HEK293 (cell line): Measurements from ENCODE around the gene ZNF438.

Source experiments
- CTCF ChIA-PET: fragments of 350-600 bp; formaldehyde crosslinking; extraction: SDS; loops from one replicate; lab custom pipeline; 2021; ENCODE audit warnings: antibody characterized with exemption; lab: Yijun Ruan, JAX
- POLR2A ChIA-PET: fragments of 300-600 bp; formaldehyde crosslinking; extraction: SDS; loops from one replicate; lab custom pipeline; 2020; ENCODE audit warnings: antibody characterized with exemption, inconsistent platforms; lab: Yijun Ruan, JAX
- H3K27ac ChIP-seq: fragments of 200-500 bp; sonication (Bioruptor generic); 2 replicates; pipeline ENCODE4 v1.5.1; 2014; ENCODE audit warnings: low read depth, low read length, control low read depth, inconsistent platforms; ENCODE audit errors: extremely low read depth
- H3K36me3 ChIP-seq, 2 experiments: fragments of 200-500 bp in 1 of 2; sonication (Bioruptor generic) in 1 of 2; 1 replicate in 1 of 2; 2 replicates in 1 of 2; pipeline ENCODE4 v1.5.1; 2014 to 2017; ENCODE audit warnings: inconsistent platforms in 2 of 2, low read length in 2 of 2; ENCODE audit not compliant: control insufficient read depth in 2 of 2, insufficient read depth in 1 of 2
- H3K4me1 ChIP-seq: fragments of 200-500 bp; sonication (Bioruptor generic); 2 replicates; pipeline ENCODE4 v1.5.1; 2014; ENCODE audit warnings: mild to moderate bottlenecking, low read length, inconsistent platforms; ENCODE audit not compliant: control insufficient read depth, insufficient read depth
- H3K4me3 ChIP-seq: 2 replicates; pipeline ENCODE4 v1.5.1; 2011; ENCODE audit warnings: low read depth, mild to moderate bottlenecking, control low read depth, low read length, moderate library complexity
- H3K9me3 ChIP-seq: fragments of 200-500 bp; sonication (Bioruptor generic); 2 replicates; pipeline ENCODE4 v1.5.1; 2014; ENCODE audit warnings: low read depth, low read length, inconsistent platforms; ENCODE audit not compliant: control insufficient read depth, insufficient read depth
- BCL11B ChIP-seq: fragments of 450-650 bp; formaldehyde crosslinking; IDR thresholded peaks from 2 replicates; pipeline ENCODE4 v1.5.1; 2016; ENCODE audit warnings: low read depth, missing biosample characterization, missing genetic modification characterization
- EGR2 ChIP-seq: fragments of 450-650 bp; formaldehyde crosslinking; IDR thresholded peaks from 2 replicates; pipeline ENCODE4 v1.5.1; 2016; ENCODE audit warnings: low read depth, missing biosample characterization, missing genetic modification characterization
- GLI2 ChIP-seq: fragments of 450-650 bp; formaldehyde crosslinking; IDR thresholded peaks from 2 replicates; pipeline ENCODE4; 2017; ENCODE audit warnings: missing biosample characterization, missing genetic modification characterization, low read depth, borderline replicate concordance
- GLIS2 ChIP-seq: fragments of 450-650 bp; formaldehyde crosslinking; IDR thresholded peaks from 2 replicates; pipeline ENCODE4 v1.5.1; 2016; ENCODE audit warnings: missing biosample characterization, missing genetic modification characterization
- KLF1 ChIP-seq: fragments of 450-650 bp; formaldehyde crosslinking; IDR thresholded peaks from 2 replicates; pipeline ENCODE4 v1.5.1; 2016; ENCODE audit warnings: missing biosample characterization, missing genetic modification characterization
- KLF16 ChIP-seq: fragments of 450-650 bp; formaldehyde crosslinking; IDR thresholded peaks from 2 replicates; pipeline ENCODE4 v1.5.1; 2017; ENCODE audit warnings: missing biosample characterization, missing genetic modification characterization
- MYNN ChIP-seq: fragments of 450-650 bp; formaldehyde crosslinking; IDR thresholded peaks from 2 replicates; pipeline ENCODE4 v1.5.1; 2016; ENCODE audit warnings: missing biosample characterization, missing genetic modification characterization, borderline replicate concordance
- SCRT2 ChIP-seq: fragments of 450-650 bp; formaldehyde crosslinking; IDR thresholded peaks from 2 replicates; pipeline ENCODE4 v1.5.1; 2016; ENCODE audit warnings: missing biosample characterization, missing genetic modification characterization
- TSHZ1 ChIP-seq: fragments of 450-650 bp; formaldehyde crosslinking; IDR thresholded peaks from 2 replicates; pipeline ENCODE4 v1.5.1; 2016; ENCODE audit warnings: missing biosample characterization, missing genetic modification characterization, borderline replicate concordance
- WT1 ChIP-seq: fragments of 450-650 bp; formaldehyde crosslinking; IDR thresholded peaks from 2 replicates; pipeline ENCODE4 v1.5.1; 2016; ENCODE audit warnings: missing biosample characterization, missing genetic modification characterization
- ZBTB10 ChIP-seq: fragments of 450-650 bp; formaldehyde crosslinking; IDR thresholded peaks from 2 replicates; pipeline ENCODE4 v1.5.1; 2016; ENCODE audit warnings: missing biosample characterization, missing genetic modification characterization
- ZBTB21 ChIP-seq: fragments of 450-650 bp; formaldehyde crosslinking; IDR thresholded peaks from 2 replicates; pipeline ENCODE4 v1.5.1; 2017; ENCODE audit warnings: missing biosample characterization, missing genetic modification characterization
- ZBTB48 ChIP-seq: fragments of 450-650 bp; formaldehyde crosslinking; IDR thresholded peaks from 2 replicates; pipeline ENCODE4 v1.5.1; 2016; ENCODE audit warnings: missing biosample characterization, missing genetic modification characterization
- ZFP41 ChIP-seq: fragments of 450-650 bp; formaldehyde crosslinking; IDR thresholded peaks from 2 replicates; pipeline ENCODE4 v1.5.1; 2016; ENCODE audit warnings: missing biosample characterization, missing genetic modification characterization, borderline replicate concordance
- ZNF140 ChIP-seq: fragments of 450-650 bp; formaldehyde crosslinking; IDR thresholded peaks from 2 replicates; pipeline ENCODE4 v1.5.1; 2016; ENCODE audit warnings: missing biosample characterization, missing genetic modification characterization
- ZNF24 ChIP-seq: fragments of 450-650 bp; formaldehyde crosslinking; IDR thresholded peaks from 2 replicates; pipeline ENCODE4 v1.5.1; 2016; ENCODE audit warnings: missing biosample characterization, missing genetic modification characterization
- ZNF426 ChIP-seq: fragments of 450-650 bp; formaldehyde crosslinking; IDR thresholded peaks from 2 replicates; pipeline ENCODE4 v1.5.1; 2017; ENCODE audit warnings: missing biosample characterization, missing genetic modification characterization, mild to moderate bottlenecking, inconsistent platforms, moderate library complexity
- ZNF521 ChIP-seq: fragments of 450-650 bp; formaldehyde crosslinking; IDR thresholded peaks from 2 replicates; pipeline ENCODE4 v1.5.1; 2017; ENCODE audit warnings: missing biosample characterization, mild to moderate bottlenecking, missing genetic modification characterization
- ZNF677 ChIP-seq: fragments of 450-650 bp; IDR thresholded peaks from 2 replicates; pipeline ENCODE4 v1.5.0; 2018; ENCODE audit warnings: missing biosample characterization, mild to moderate bottlenecking, missing genetic modification characterization, moderate library complexity
- ZNF707 ChIP-seq: fragments of 450-650 bp; formaldehyde crosslinking; IDR thresholded peaks from 2 replicates; pipeline ENCODE4 v1.5.1; 2016; ENCODE audit warnings: missing biosample characterization, missing genetic modification characterization
- ZNF768 ChIP-seq: fragments of 450-650 bp; formaldehyde crosslinking; IDR thresholded peaks from 2 replicates; pipeline ENCODE4 v1.5.1; 2018; ENCODE audit warnings: missing biosample characterization, mild to moderate bottlenecking, missing genetic modification characterization
- ZNF776 ChIP-seq: fragments of 450-650 bp; formaldehyde crosslinking; IDR thresholded peaks from 2 replicates; pipeline ENCODE4 v1.5.0; 2017; ENCODE audit warnings: missing biosample characterization, missing genetic modification characterization, borderline replicate concordance
- ZNF791 ChIP-seq: fragments of 450-650 bp; formaldehyde crosslinking; IDR thresholded peaks from 2 replicates; pipeline ENCODE4 v1.5.1; 2016; ENCODE audit warnings: missing biosample characterization, missing genetic modification characterization
- ZSCAN23 ChIP-seq: fragments of 450-650 bp; formaldehyde crosslinking; IDR thresholded peaks from 2 replicates; pipeline ENCODE4 v1.5.1; 2016; ENCODE audit warnings: missing biosample characterization, missing genetic modification characterization
- TF ChIP-seq, protein P1 (sequence below): fragments of 450-650 bp; formaldehyde crosslinking; IDR thresholded peaks from 2 replicates; pipeline ENCODE4 v1.5.1; 2016; ENCODE audit warnings: missing biosample characterization, missing genetic modification characterization

ZNF438 gene

GRCh38 chr10:30828164-30828563, 203.5 kb downstream of the ZNF438 start (continued):
- TF ChIP-seq ZBTB10 (no peak), ZNF426 (tag by site-specific recombination) (no peak), KLF16 (tag by site-specific recombination) (no peak), ZNF776 (tag by site-specific recombination) (no peak), ZNF24 (tag by site-specific recombination) (no peak), ZSCAN23 (tag by site-specific recombination) (no peak), EGR2 (tag by site-specific recombination) (no peak)

- POLR2A ChIA-PET, result no interaction called here
- Histone ChIP-seq H3K9me3 (no peaks in the 10 kb centered on the region), H3K4me3 (no peak overlapping the region)
- TF ChIP-seq KLF1, result no peak
- no peak for TF ChIP-seq ZNF521
- no peak for TF ChIP-seq WT1
- no peak for TF ChIP-seq ZBTB21 (tag by site-specific recombination)
- no peak for TF ChIP-seq GLIS2
- TF ChIP-seq, all 188 proteins: peak for 0
- CTCF ChIA-PET, result no interaction called here
- Histone ChIP-seq H3K27ac (no peak overlapping the region), H3K36me3 (no peaks in the 10 kb centered on the region), H3K4me1 (no peaks in the 10 kb centered on the region)
Measured at GRCh38 chr10:30827531-30828120, 204.0 kb downstream of the ZNF438 start.

- ChIA-PET CTCF (interaction anchor here (0.5 to 0.6 kb wide), 2 partner anchors 349 to 611 kb away, joined by 4 read pairs; no protein-coding TSS in a partner anchor), POLR2A (no interaction called here)
- Histone ChIP-seq H3K36me3 (no peaks in the 10 kb centered on the region), H3K9me3 (no peaks in the 10 kb centered on the region), H3K27ac (no peak overlapping the region), H3K4me3 (no peak overlapping the region), H3K4me1 (no peaks in the 10 kb centered on the region)
- TF ChIP-seq SCRT2 (no peak), ZBTB10 (no peak), ZFP41 (tag by site-specific recombination) (no peak), ZNF677 (tag by site-specific recombination) (no peak), GLI2 (tag by site-specific recombination) (no peak), ZNF791 (tag by site-specific recombination) (no peak), ZNF707 (tag by site-specific recombination) (no peak), TSHZ1 (tag by site-specific recombination) (no peak), MYNN (tag by site-specific recombination) (no peak), BCL11B (no peak), ZBTB48 (no peak), ZNF140 (no peak), ZNF768 (tag by site-specific recombination) (no peak)
- TF ChIP-seq, protein P1, sequence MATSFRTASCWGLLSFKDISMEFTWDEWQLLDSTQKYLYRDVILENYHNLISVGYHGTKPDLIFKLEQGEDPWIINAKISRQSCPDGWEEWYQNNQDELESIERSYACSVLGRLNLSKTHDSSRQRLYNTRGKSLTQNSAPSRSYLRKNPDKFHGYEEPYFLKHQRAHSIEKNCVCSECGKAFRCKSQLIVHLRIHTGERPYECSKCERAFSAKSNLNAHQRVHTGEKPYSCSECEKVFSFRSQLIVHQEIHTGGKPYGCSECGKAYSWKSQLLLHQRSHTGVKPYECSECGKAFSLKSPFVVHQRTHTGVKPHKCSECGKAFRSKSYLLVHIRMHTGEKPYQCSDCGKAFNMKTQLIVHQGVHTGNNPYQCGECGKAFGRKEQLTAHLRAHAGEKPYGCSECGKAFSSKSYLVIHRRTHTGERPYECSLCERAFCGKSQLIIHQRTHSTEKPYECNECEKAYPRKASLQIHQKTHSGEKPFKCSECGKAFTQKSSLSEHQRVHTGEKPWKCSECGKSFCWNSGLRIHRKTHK (tag by site-specific recombination), result no peak
Measured at GRCh38 chr10:30826679-30827078, 205.0 kb downstream of the ZNF438 start.
